ENCODE measurements around the gene TCF7L1.
"Not testable (repeated sequence)": the region's sequence is repeated elsewhere in the genome, so short reads cannot be mapped to it uniquely, and the experiment has no call there.

TCF7L1 gene

DNA sequence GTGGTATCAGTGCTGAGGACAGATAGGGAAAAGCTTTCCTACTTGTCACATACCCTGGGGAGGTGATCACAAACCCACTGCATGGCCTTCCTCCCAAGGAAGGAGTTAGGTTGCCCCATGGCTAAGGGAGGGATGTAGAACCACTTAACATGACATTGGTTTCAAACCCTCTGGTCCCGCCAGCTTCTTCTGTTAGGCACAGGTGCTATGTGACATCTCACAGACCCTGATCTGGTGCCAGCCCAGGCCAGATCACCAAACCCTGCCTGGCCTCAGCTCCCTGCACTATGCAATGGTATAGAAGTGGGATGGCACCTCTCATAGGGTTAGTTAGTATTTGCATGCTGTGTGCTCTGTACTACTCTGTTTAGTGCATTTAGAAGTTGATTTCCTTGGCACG is 58.0 kb downstream of the TCF7L1 start:
- TF ChIP-seq, protein P1, sequence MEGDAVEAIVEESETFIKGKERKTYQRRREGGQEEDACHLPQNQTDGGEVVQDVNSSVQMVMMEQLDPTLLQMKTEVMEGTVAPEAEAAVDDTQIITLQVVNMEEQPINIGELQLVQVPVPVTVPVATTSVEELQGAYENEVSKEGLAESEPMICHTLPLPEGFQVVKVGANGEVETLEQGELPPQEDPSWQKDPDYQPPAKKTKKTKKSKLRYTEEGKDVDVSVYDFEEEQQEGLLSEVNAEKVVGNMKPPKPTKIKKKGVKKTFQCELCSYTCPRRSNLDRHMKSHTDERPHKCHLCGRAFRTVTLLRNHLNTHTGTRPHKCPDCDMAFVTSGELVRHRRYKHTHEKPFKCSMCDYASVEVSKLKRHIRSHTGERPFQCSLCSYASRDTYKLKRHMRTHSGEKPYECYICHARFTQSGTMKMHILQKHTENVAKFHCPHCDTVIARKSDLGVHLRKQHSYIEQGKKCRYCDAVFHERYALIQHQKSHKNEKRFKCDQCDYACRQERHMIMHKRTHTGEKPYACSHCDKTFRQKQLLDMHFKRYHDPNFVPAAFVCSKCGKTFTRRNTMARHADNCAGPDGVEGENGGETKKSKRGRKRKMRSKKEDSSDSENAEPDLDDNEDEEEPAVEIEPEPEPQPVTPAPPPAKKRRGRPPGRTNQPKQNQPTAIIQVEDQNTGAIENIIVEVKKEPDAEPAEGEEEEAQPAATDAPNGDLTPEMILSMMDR (IDR thresholded peaks at IDR 0.05; ENCODE audit: extremely low read depth, missing control alignments) = no peak
- no peak for DNase-seq (ENCODE audit: low spot score)

DNA sequence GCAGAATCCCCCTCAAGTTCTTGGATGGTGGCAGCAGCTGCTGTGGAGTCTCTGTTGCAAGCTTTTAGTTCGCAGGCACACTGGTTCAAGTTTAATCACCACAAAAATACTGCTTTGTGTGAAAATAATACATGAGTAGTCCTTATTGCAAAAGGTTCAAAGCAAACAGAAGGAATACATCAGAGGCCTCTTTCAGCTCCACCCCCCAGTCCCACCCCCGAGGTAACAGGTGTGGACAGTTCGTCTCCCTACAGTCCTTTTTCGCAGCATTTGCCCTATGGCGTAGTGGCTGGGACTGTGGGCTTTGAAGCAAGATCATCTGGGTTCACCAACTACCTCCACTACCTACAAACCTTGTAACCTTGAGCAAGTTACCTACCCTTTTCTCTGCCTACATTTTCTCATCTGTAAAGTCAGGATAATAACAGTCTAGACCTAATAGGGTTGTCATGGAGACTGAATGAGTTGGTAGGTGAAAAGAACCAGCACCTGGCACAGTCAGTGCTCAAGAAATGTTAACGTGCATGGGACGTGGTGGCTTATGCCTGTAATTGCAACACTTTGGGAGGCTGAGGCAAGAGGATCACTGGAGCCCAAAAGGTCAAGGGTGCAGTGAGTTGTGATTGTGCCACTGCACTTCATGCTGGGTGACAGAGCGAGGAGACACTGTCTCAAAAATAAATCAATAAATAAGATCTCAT is 61.7 kb downstream of the TCF7L1 start:
- TF ChIP-seq, protein P1 (IDR thresholded peaks at IDR 0.05; ENCODE audit: extremely low read depth, missing control alignments) = no peak
- DNase-seq (ENCODE audit: low spot score) = no peak

DNA sequence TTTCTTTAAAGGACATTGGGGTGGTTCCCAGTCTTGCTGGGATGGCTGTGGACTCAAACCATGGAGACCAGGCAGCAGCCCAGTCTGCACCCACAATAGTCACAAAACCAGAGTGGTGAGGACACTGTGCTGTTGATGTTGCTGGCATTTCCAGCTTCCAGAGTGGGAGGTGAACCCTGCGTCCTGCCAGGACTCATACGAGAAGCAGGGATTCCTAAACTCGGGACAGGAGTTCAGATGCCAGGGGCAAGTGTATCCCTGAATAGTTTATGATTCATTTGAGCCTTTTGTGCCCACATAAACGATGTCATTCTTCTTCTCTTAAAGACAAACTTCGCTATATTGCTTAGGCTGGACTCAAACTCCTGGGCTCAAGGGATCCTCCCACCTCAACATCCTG is 62.8 kb downstream of the TCF7L1 start:
- TF ChIP-seq, protein P1 (IDR thresholded peaks at IDR 0.05; ENCODE audit: extremely low read depth, missing control alignments) = no peak
- DNase-seq (ENCODE audit: low spot score) = no peak

- TF ChIP-seq, protein P1 (IDR thresholded peaks at IDR 0.05; ENCODE audit: extremely low read depth, missing control alignments) = no peak
Observed at GRCh38 chr2:85199698-85200097, 66.5 kb downstream of the TCF7L1 start.

DNA sequence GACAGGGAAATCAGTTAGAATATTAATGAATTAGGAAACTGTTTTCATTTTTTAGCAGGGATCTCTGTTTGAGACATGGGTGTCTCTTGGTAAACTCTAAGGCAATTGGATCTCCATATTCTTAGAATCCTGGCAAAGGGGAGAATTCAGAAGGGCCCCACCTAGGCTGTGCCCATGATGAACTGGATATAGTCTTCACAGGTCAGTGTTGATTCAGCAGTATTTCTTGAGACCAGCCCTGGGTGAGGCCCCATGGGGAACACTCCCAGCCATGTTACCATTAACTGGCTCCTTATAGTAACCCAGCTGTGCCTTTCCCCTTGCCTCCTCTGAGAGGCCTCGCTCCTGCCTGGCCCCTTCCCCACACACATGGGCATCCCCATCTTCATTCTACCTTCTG is 76.7 kb downstream of the TCF7L1 start:
- no peak for DNase-seq (ENCODE audit: low spot score)
- TF ChIP-seq, protein P1 (IDR thresholded peaks at IDR 0.05; ENCODE audit: extremely low read depth, missing control alignments) = no peak

More at GRCh38 chr2:85199698-85200097, 66.5 kb downstream of the TCF7L1 start:
- no peak for DNase-seq (ENCODE audit: low spot score)

GRCh38 chr2:85210511-85210910 is 77.3 kb downstream of the TCF7L1 start:
- no peak for DNase-seq (ENCODE audit: low spot score)

GRCh38 chr2:85211606-85212005 is 78.4 kb downstream of the TCF7L1 start:
- not testable (repeated sequence) for DNase-seq (ENCODE audit: low spot score)

More at GRCh38 chr2:85210511-85210910, 77.3 kb downstream of the TCF7L1 start:
- TF ChIP-seq, protein P1 (IDR thresholded peaks at IDR 0.05; ENCODE audit: extremely low read depth, missing control alignments) = no peak

GRCh38 chr2:85212841-85213240 is 79.6 kb downstream of the TCF7L1 start:
- TF ChIP-seq, protein P1 (IDR thresholded peaks at IDR 0.05; ENCODE audit: extremely low read depth, missing control alignments) = no peak
- no peak for DNase-seq (ENCODE audit: low spot score)
